ENCODE results near the gene MTCL1. TPM values are rescaled to one million over a fixed set of nuclear protein-coding genes. Genes with fewer than 3 reads are reported as not detected.

Gene MTCL1
- total and polyA plus RNA-seq, 2 of the 8 experiments (the other 6 are each of a cell fraction or from before 2014, with no cell fraction given), result 16.6 to 60.8 TPM

DNA sequence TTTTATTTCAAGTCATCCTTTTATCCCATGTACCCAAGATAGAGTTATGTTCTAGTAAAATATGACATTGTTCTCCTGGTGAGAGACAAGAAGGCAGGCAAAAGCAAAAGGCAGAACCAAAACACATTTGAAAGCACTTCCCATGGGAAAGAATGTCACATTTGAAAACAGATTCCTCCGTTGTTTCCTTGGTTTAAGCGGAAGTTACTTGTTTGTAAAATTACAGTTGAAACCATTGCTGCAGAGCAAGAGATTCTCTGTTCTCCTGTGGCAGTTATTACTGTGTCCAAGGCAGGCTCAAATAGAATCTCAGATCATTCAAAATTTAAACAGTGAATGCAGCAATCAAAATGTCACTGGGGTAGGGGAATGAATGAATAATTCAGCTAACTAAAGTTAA, 149.6 kb downstream of the MTCL1 start:
- H3K4me1 ChIP-seq (replicated peaks in 1 of 4; ENCODE audit: control insufficient read depth in 3 of 4, insufficient read depth in 4 of 4, low read length in 3 of 4), result no peaks in the 10 kb centered on the region; a peak in 3 of 7 replicates
- no peaks in the 10 kb centered on the region for H3K27me3 ChIP-seq (replicated peaks in 1 of 4; ENCODE audit: control insufficient read depth in 3 of 4, extremely low read depth in 1 of 4, insufficient read depth in 3 of 4, low read length in 3 of 4)
- H2AFZ ChIP-seq (ENCODE audit: low read length), result no peak overlapping the region
- no peaks in the 10 kb centered on the region for H3K79me1 ChIP-seq (ENCODE audit: low read depth, low read length)
- H3K18ac ChIP-seq (ENCODE audit: extremely low read depth, low read length), result no peak overlapping the region
- no peak overlapping the region for H4K8ac ChIP-seq (ENCODE audit: extremely low read depth, insufficient read depth, low read length)
- H4K91ac ChIP-seq (replicated peaks; ENCODE audit: insufficient read length, low read length), result no peak overlapping the region
- H3K27ac ChIP-seq (ENCODE audit: low read depth, low read length), result no peak overlapping the region
- H3K36me3 ChIP-seq (ENCODE audit: control insufficient read depth in 2 of 4, insufficient read depth in 4 of 4, low read length in 3 of 4), result no peaks in the 10 kb centered on the region
- H3K56ac ChIP-seq (replicated peaks; ENCODE audit: insufficient read length, low read depth, low read length), result no peak overlapping the region
- DNase-seq (ENCODE audit: low read depth in 1 of 2, low spot score in 2 of 2), result no peak
- no peaks in the 10 kb centered on the region for H3K79me2 ChIP-seq (ENCODE audit: control insufficient read depth in 1 of 2, insufficient read depth in 2 of 2, low read length in 2 of 2)
- no peak overlapping the region for H2BK12ac ChIP-seq (ENCODE audit: low read depth, low read length)
- H4K20me1 ChIP-seq (replicated peaks in 1 of 2; ENCODE audit: control insufficient read depth in 1 of 2, insufficient read depth in 2 of 2, low read length in 2 of 2), result no peaks in the 10 kb centered on the region
- 88% methylated on average over 2 of the region's 2 CpGs; no CpG with 5 or more reads in 1 of the 2 experiments for WGBS, 2 experiments (ENCODE audit: extremely low coverage in 1 of 2, insufficient coverage in 1 of 2, insufficient read length in 1 of 2, insufficient replicate concordance in 2 of 2, low coverage in 1 of 2, low lambda C conversion rate in 2 of 2, missing lambda C conversion rate in 1 of 2)
- FAIRE-seq, result no peak
- no peak overlapping the region for H2AK5ac ChIP-seq (ENCODE audit: low read depth, low read length)
- H3K4me3 ChIP-seq (ENCODE audit: extremely low read depth in 1 of 4, insufficient read depth in 2 of 4, low read depth in 3 of 4, low read length in 4 of 4), result no peak overlapping the region
- no peak overlapping the region for H3K4me2 ChIP-seq (ENCODE audit: insufficient read depth in 1 of 2, low read depth in 2 of 2, low read length in 2 of 2)
- H3K23me2 ChIP-seq (ENCODE audit: low read depth, low read length), result no peaks in the 10 kb centered on the region
- no peak overlapping the region for H3K23ac ChIP-seq (ENCODE audit: insufficient read length)
- H2BK120ac ChIP-seq (replicated peaks; ENCODE audit: low read depth, low read length), result no peak overlapping the region
- H3K4ac ChIP-seq (replicated peaks; ENCODE audit: insufficient read length, low read depth, low read length), result no peak overlapping the region
- ChIA-PET POLR2A (ENCODE audit: partially characterized antibody) (no interaction called here), CTCF (ENCODE audit: partially characterized antibody) (no interaction called here)
- H2BK20ac ChIP-seq (ENCODE audit: low read length), result no peak overlapping the region
- no peak overlapping the region for H2BK5ac ChIP-seq (ENCODE audit: low read depth, low read length)
- no peaks in the 10 kb centered on the region for H3K9me3 ChIP-seq (ENCODE audit: insufficient read depth in 2 of 2, low read depth in 1 of 2, low read length in 1 of 2)
- TF ChIP-seq GABPA (IDR thresholded peaks at IDR 0.05; ENCODE audit: borderline replicate concordance, insufficient read depth, low read length) (no peak), RAD21 (IDR thresholded peaks at IDR 0.05 in 1 of 2, conservative IDR thresholded peaks at IDR 0.05 in 1 of 2; ENCODE audit: low read depth in 2 of 2, low read length in 2 of 2) (no peak), POLR2A (IDR thresholded peaks at IDR 0.05; ENCODE audit: control extremely low read depth in 1 of 2, low read depth in 2 of 2, low read length in 2 of 2) (no peak), SIN3A (conservative IDR thresholded peaks at IDR 0.05 in 1 of 2, IDR thresholded peaks at IDR 0.05 in 1 of 2; ENCODE audit: low read depth in 1 of 2, low read length in 2 of 2) (no peak), RXRA (IDR thresholded peaks at IDR 0.05; ENCODE audit: insufficient read depth, low read depth, low read length) (no peak)
- no peak overlapping the region for H3K14ac ChIP-seq (ENCODE audit: insufficient read length)
- H4K5ac ChIP-seq (ENCODE audit: insufficient read length, low read depth, low read length), result no peak overlapping the region
- no peak overlapping the region for H3K9ac ChIP-seq (replicated peaks in 1 of 4; ENCODE audit: extremely low read depth in 1 of 4, low read depth in 3 of 4, low read length in 3 of 4)
- no peak overlapping the region for H2BK15ac ChIP-seq (ENCODE audit: low read length)
